NCI-H2081 treated with DMSO at 0.1 percent for 48 hours (cell line): ENCODE measurements around the gene FAM174C.

Experiments
- DNase-seq: peaks from one replicate; lab custom pipeline; 2025; lab: John Stamatoyannopoulos, UW

Gene FAM174C

GRCh38 chr19:1261798-1262622 lies 13.3 kb upstream of the FAM174C start:
- no peak for DNase-seq

DNA sequence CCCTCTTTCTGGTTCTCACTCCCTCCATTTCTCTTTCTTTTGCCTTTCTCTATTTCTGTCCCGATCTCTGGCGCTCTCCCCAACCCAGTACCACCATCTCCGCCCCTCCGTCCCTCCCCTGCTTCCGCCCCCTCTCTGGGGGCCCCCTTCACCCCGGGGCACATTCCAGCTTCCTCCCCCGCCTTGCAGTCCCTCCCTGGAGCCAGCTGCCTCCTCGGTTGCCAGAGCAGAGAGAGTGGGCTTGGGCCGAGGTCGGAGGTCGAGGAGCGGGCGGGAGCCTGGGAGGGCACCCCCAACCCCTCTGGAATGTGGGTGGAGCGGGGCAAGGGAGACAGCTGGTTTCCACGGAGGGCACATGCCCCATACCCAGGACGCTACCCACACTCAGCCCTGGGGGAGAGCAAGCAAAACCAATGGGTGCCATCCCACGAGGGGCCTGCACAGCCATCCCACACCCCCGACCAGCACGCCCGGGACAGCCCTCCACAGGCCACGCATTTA lies 12.7 kb upstream of the FAM174C start:
- DNase-seq: no peak

GRCh38 chr19:1263188-1263587 lies 12.1 kb upstream of the FAM174C start:
- no peak for DNase-seq

DNA sequence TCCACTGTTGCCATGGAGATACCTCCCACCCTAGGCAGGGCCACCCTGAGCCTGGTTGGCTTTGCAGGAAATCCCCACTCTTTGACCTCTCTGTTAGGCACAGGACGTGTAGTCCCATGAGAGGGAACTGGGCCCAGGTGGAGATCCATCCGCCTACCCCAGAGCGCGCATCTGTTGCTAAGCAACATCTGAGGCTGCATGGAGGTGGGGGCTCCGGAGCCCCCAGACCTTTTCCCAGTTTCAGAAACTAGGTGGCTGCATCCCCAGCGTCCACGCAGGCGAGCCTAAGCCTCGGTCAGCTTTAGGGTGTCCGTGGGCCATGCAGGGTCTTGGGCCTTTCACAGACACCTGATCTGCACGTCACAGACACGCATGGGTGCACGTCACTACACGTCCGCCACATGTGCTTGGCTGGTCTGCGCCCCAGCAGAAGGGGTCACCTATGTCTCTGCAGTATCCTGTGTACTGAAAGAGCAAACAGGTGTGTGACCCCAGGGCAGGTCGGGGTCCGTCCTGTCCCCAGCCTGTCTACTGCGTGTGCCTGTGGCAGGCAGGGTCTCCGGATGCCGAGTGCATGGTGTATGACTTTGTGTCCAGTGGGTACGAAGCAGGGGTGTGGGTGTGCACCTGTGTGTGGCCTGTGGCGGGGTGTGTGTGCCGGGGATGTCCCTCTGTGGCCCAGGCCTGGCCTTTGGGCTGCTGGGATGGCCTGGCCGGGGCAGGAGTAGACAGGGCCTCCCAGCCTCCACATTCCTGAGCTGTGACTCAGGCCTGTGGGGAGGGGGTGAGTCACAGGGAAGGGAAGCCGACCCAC lies 10.3 kb upstream of the FAM174C start:
- no peak for DNase-seq

GRCh38 chr19:1265615-1266128 lies 9.7 kb upstream of the FAM174C start:
- no peak for DNase-seq

- DNase-seq: no peak
Measured at GRCh38 chr19:1266129-1266915, 9.0 kb upstream of the FAM174C start.

DNA sequence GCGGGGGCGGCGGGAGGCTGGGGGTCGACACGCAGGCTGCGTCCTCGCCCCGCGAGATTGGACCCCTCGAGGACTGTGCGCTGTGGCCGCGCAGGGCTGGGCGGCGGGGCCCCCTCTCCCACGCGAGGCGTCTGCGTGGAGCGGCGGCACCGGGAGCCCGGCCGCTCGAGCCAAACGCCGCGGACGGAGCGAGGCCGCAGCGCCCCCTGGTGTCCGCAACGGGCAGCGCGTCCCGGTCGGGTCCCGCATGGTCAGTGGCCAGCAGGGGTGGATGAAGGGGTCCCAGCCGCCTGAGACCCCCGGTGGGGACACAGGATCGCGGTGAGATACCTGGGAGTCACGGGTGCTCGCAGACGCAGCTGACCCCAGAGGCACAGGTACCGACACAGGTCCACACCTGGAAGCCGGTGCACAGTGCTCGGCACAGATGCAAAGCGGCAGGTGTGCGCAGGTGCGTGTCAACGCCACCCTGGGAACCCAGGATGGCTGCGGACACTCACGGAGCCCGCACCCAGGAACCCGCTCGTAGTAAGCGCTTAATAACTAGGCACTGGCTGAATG lies 8.3 kb upstream of the FAM174C start:
- no peak for DNase-seq

DNA sequence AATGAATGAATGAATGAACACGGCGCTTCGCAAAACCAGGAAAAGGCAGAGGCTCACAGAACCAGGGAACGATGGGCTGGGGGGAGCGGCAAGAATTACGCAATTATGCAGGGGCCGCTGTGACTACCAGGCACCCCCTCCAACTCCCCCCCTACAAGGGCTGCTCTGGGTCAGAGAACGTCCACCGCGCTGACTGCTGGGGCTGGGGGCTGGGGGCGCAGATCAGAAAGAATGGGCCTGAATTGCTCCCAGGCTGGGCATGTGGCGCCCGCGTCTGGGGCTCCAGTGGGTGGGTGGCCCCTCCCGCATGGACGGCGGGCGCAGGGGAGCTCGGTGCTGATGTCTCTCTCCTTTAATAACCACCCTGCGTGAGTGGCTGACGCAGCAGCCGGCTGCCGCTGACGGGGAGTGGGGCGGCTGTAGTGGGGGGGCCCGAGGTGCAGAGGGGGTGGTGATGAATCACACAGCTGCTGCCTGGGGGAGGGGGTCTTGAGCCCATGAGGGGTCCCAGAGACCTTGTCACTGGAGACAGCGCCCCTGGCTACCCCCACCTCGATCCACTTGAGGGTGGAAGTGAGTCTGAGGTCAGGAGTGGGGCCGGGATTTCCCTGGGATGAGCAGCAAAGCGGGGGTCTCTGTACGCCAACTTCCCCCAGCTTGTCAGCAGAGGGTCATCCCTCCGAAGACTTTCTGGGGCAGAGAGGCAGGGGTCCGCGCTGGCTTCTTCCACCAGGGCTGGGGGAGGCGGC lies 7.7 kb upstream of the FAM174C start:
- DNase-seq: no peak

DNA sequence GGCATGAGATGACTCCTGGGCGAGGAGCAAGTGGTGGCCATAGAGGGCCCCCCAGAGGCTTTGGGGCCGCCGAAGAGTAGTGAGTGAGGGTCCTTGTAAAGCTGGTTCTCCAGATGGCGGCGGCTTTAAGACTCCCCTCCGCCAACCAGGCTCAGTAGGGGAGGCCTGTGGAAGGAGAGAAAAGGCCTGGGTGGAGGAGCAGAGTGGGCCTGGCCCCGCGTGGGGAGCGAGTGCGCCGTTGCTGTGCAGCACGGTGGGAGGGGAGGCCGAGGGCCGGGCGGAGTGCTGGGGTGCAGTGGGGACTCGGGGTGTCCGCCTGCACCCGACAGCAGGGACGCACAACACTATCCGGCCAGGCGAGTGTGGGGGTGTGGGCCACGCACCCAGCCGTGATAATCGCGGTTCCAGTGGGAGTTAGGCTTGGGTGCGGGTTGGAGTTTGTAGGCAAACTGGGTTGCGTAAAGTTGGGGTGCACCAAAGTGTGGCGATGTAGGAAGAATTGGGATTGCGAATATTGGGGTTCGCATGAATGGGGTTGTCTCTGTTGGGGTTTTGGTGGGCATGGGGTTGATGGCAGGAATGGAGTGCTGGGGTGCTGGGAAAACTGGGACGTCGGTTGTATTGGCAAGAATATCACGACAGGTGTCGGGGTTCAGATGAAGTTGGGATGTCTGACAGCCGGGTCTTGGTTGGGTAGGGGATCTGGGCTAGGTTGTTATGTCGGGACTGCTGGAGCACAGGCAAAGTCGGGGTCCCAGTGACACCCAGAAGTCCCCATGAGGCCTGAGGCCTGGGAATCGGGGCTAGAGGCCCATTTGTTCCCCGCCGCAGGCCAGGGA lies 6.9 kb upstream of the FAM174C start:
- DNase-seq: no peak

DNA sequence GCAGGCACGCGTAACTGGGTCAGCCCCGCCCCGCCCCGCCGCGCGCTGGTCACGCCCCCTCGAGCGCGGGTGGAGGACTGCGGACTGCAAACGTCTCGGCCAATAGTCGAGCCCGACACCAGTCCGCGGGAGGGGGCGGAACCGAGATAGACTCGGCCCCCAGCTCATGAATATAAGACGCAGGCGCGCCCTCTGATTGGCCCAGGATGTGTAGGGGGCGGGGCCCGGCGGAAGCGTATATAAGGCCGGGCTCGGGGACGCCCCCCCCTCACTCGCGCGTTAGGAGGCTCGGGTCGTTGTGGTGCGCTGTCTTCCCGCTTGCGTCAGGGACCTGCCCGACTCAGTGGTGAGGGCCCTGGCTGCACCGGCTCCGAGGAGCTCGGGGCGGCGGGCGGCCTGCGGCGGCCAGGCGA lies 6.3 kb upstream of the FAM174C start, which contains the start of gene CIRBP:
Gene CIRBP, plus strand, starts transcription at position 268 of the 413 bp plus-strand sequence. CDS start 1,602 bp downstream, outside the sequence.
- peak; percentile 89 for DNase-seq

DNA sequence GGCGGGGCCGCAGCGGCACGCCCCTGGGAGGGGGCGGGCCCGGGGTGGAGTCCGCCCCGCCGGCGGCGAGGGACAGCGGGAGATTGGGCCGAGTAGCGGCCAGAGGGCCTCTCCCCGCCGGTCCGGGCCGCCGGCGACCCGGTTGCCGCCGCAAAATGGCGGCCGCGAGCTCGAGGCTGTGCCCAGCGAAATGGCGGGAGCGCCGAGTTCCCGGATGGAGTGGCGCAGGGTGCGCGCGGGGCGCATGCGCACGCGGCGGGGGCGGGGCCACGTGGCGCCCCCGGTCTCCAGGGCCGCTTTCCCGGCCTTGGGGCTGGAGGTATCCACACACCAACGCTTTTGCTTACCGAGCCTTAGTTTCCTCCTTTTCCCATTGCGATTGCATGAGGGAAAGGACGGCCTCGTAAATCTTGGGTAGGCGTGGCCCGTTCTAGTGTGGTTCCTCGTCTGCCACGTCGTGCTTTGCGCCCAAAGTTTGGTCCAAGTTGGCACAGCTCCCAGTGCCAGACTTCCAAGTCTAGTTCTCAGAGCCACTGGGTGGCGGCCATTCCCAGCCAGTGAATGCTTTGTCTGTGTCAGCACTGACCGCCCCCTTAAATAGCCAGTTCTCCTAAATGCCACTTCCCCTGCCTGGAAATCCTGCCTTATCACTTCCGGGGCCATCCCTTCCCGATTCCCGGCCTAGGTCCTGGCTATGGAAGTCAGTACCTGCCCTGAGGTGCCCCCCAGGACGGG lies 5.7 kb upstream of the FAM174C start:
- no peak for DNase-seq

- no peak for DNase-seq
Measured at GRCh38 chr19:1270213-1270853, 5.0 kb upstream of the FAM174C start.

DNA sequence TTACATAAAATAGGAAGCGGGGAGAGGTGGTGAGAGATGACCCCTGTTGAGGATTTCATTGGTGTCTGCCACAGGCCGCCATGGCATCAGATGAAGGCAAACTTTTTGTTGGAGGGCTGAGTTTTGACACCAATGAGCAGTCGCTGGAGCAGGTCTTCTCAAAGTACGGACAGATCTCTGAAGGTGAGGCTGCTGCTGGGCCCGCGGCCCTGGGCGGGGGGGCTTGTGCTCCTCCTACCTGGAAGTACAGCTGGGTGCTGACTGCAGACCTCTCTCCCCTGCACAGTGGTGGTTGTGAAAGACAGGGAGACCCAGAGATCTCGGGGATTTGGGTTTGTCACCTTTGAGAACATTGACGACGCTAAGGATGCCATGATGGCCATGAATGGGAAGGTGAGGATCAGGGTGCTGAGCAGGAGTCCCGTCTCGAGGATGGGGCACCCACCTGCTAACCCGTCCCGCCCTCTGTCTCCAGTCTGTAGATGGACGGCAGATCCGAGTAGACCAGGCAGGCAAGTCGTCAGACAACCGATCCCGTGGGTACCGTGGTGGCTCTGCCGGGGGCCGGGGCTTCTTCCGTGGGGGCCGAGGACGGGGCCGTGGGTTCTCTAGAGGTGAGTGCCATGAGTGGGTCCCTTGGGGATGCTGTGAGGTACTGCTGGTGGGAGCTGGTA lies 4.3 kb upstream of the FAM174C start:
- DNase-seq: no peak

GRCh38 chr19:1271528-1272422 lies 3.6 kb upstream of the FAM174C start:
- no peak for DNase-seq

DNA sequence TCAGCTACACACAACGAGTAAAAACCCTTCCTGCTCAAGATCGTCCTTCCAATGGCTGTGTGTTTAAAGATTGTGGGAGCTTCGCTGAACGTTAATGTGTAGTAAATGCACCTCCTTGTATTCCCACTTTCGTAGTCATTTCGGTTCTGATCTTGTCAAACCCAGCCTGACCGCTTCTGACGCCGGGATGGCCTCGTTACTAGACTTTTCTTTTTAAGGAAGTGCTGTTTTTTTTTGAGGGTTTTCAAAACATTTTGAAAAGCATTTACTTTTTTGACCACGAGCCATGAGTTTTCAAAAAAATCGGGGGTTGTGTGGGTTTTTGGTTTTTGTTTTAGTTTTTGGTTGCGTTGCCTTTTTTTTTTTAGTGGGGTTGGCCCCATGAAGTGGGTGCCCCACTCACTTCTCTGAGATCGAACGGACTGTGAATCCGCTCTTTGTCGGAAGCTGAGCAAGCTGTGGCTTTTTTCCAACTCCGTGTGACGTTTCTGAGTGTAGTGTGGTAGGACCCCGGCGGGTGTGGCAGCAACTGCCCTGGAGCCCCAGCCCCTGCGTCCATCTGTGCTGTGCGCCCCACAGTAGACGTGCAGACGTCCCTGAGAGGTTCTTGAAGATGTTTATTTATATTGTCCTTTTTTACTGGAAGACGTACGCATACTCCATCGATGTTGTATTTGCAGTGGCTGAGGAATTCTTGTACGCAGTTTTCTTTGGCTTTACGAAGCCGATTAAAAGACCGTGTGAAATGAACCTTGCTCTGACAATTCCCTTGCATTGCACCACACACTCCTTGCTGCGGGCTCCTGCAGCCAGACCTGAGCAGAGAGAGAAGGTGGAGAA lies 2.7 kb upstream of the FAM174C start:
- DNase-seq: no peak
